ENCODE measurements around the gene GADD45A.
"Not testable (repeated sequence)": the region's sequence is repeated elsewhere in the genome, so short reads cannot be mapped to it uniquely, and the experiment has no call there.

The GADD45A gene

DNA sequence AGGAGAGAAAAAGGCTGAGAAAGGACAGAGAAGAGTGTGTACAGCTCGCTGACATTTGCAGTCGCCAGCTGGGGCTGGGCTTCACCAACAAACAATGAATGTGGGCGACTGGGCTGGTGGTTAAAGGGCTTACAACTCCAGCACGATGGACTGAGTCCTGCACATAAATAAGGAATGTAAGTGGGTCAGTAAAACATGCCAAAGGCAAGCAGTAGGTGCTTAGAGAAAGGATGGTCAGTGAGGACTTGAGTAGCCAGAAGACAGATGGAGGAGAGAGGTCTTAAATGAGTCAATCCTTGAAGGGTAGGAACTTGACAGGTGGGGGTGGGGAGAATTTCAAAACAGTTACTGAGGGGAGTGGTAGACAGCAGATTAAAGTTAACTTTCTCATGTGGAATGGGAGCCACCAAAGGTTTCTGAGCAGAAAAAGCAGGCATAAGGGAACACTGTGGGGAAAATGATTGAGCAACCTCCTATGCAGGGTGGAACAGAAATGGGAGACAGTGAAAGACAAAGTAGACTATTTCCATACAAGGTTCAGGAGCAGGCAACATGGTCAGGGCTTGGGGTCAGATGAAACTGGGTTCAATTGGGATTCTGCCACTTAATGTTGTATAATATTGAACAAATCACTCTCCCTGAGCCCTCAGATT lies 37.4 kb downstream of the GADD45A start:
- no peak for DNase-seq

DNA sequence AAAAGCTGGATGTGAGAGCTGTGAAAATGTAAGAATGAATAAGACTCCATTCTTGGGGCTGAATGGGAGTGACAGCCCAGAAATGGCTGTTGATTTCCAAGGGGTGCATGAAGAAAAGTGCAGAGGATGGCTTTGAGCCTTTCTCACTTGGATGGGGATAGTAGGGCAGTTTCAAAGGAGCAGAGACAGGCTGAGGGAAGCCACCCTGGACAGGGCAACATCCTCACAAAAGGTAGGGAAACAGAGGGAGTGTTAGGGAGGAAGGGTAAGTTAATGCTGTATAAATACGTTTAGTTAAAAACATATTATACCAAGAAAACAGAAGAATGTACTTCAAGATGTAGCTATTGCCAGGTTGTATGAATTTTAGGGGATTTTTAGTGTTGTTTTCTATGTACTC lies 38.1 kb downstream of the GADD45A start:
- no peak for DNase-seq

DNA sequence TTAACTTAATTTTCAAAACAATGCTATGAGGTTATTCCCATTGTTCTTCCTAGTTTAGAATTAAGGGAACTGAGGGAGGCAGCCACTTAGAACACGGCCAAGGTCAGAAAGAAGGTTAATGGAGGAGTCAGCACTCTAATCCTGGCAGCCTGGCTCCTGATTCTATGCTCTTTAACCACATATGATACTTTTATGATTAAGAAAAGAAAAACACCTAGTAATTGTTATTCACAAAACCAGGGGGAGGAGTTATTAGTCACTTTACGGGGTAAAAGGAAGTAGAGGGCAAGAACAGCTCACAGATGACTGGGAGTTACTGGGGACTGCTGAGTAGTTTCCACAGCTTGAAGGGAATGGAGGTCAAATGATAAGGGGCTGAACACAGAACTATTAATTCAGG lies 38.6 kb downstream of the GADD45A start:
- no peak for DNase-seq

DNA sequence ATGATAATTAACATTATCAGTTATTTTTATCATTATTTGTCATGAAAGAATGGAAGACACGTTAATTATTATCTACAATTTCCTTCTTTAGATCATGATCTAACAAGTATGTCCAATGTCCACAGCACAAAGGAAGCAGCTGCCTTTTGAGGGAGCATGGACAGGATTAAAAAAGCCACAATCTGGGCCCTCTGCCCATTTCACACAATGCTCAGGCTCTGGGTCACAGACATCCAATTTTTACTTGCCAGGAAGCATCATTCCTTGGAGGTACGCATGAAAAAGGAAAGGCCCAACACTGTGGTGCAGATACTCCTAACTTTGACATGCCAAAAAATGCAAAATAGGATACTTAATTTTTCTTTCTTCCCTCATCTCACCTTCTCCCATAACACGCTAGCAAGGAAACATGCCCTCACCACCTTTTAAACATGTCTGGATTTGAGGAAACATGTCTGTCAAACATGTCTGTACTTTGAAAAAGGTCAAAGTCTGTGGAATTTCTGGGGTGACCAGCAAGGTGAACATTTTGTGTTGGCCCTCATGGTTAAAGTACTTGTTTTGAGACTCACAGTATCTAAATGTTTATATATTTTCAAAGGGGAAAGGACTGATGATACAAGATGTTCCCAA lies 40.0 kb downstream of the GADD45A start:
- DNase-seq = no peak

DNA sequence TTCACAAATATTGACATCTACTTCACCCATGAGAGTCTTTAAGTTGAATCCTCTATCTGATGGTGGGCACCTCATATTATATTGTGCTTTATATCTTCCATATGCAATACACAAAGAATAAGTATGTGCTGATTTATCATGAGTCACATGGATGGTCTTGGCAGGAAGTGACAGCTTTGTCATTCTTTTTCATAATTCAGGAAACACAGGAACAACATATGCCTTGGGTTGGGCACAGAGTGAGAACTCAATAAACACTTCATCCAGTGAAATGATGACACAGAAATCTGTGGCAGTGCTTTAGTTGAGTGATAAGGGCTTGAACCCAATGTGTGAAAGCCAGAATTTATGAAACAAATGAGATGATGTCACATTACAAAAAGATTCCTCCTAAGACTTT lies 41.2 kb downstream of the GADD45A start:
- no peak for DNase-seq

DNA sequence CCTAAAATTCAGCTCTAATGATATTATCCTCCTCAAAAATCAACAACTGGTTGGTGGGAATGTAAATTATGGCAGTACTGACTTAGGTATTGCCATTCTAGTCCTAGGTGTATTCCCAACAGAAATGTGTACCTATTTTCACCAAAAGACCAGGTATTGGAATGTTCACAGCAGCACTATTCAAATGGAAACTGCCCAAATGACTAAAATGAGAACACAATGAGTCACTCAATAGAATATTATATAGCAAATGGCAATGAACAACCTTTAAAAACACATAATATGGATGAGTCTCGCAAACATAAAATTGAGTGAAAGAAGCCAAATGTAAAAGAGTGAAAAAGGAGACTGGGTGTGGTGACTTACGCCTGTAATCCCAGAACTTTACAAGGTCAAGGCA lies 44.9 kb downstream of the GADD45A start:
- DNase-seq = no peak

DNA sequence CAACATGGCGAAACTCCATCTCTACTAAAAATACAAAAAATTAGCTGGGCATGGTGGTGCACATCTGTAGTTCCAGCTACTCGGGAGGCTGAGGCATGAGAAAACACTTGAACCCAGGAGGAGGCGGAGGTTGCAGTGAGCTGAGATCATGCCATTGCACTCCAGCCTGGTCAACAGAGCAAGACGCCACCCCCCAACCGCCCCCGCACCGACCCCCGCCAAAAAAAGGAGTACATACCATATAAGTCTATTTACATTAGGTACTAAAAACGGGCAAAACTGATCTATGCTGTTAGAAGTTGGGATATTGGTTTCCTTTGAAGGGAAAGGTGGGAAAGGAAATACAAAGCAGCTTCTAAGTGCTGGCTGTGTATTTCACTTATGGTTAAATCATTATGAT lies 45.3 kb downstream of the GADD45A start:
- DNase-seq = not testable (repeated sequence)

DNA sequence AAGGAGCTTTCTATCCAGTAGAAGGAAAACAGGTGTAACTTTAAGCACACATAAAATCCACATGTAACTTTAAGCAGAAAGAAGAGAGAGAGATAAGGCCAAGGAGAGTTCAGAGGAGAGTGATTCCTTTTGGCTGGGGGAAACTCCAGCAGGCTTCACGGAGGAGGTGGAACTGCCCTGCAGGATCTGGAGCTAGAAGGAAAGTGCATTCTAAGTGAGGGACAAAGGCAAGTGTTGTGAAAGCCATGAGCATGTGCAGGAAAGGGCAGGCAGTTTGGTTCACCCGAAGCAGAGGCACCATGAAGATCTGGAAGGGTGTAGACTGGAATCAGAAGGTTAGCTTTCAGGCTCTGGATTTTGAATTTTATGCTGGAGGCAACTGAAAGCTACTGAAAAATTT lies 46.3 kb downstream of the GADD45A start:
- DNase-seq = no peak

DNA sequence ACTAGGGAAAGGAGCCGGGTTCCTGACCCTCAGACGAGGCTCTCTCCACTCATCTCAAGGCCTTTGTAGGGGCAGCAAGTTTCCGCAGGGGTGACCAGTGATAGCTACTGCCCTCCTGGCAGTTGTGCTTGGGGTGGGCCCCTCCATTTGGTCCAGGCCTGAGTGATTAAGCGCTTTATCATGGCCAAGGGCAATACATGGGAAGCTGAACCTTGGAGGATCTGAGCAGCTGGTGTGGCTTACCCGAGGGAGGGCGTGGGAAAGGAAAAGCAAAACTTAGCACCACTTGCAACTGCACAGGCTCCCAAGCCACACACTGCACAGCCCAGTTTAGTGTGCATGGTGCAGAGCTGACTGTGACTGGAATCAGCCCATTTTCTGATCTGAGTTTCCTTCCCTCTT lies 47.8 kb downstream of the GADD45A start:
- DNase-seq = no peak

DNA sequence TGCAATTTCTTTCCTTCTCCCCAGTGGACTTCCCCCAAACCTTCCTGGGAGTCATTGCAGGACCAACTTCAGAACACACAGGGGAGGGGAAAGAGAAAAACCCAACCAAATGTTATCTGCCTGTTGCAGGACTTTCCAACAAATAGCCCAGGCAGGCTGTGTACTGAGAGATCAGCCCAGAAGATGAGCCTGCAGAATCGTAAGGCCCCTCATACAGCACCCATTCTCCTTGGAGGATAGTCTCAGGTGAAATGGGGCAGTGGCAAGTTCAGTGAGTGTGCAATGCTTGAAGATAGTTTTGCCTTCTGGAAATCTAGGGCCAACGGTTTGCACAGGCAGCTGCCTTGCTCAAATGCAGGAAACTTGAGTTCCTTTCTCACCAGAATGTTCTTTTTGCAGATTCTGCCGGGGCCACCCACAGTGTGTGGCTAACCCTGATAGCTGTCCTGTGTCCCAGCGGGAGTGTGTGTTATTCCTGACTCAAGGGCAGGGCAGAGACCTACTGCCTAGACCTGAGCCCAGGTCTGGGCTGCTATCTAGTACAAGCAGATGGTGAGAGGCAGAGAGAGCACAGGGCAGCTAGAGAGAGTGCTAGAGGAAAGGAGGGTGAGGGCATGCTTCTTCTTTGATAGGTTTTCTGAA lies 48.8 kb downstream of the GADD45A start:
- DNase-seq = no peak

DNA sequence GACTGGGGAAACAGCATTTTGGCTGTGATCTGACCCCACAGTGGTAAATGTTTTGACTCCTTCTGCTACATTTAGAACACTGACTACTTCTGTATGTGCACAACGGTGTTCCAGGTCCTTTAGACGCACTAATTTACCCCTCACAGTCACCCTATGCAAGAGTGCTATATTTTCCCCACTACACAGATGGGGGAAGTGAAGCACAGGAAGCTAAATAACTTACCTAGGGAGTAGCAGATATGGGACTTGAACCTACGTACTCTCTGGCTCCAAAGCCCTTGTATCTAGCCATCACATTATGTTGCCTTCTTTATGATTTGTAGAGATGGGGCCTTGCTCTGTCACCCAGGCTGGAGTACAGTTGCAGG lies 49.3 kb downstream of the GADD45A start:
- DNase-seq = no peak

DNA sequence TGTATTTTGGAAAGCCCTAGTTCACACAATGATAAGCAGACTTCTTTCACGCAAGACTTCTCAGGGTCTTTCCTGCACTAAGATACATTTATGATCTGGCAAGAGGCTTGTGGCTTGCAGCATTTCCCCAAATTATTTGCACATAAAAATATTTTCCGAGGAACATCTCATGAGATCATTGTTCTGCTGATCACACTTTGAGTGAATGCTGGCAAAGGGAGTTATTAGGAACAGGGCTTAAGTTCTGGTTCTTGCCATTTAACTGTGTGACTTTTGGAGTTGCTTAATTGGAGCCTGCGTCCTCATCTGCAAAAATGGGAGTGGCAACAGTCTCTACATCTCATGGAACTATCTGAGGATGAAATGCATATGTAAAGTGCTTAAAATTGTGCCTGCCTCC lies 50.2 kb downstream of the GADD45A start:
- no peak for DNase-seq

DNA sequence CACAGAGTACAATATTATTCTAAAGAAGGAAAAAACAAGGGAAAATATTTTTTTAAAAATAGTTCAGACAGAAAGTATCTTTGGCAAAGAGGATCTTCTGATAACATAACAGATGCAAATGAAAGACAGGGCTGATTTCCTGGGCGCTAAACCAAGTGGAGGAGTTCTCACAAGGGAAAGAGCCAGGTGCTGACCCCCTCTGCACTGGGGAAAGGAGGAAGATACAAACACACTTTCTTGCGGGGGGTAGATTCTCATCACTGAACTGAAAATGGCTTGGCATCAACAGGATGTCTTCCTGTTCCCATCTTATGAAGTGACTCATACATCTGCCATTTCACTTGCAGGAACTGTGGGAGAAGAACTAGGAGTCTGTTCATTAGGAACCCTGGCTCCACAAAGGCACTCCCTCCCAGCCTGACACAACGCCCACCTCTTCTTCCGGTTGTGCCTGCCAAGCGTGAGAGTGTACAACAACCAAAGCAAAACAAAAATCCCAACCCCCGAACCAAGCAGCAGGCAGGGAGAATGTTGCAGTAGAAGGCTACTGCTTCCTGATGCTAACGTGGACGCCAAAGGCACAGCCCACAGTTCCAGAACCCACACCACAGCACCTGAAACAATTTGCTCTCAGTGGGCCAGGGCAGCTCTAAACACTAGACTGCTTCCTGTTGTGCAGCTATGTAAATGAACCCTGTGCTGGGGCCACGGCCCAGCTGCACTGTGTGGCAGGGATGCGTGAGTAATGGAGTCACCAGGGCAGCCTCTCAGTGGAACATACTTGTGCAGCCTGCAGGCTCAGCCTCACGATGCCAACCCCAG lies 51.0 kb downstream of the GADD45A start:
- DNase-seq = peak; percentile 28

DNA sequence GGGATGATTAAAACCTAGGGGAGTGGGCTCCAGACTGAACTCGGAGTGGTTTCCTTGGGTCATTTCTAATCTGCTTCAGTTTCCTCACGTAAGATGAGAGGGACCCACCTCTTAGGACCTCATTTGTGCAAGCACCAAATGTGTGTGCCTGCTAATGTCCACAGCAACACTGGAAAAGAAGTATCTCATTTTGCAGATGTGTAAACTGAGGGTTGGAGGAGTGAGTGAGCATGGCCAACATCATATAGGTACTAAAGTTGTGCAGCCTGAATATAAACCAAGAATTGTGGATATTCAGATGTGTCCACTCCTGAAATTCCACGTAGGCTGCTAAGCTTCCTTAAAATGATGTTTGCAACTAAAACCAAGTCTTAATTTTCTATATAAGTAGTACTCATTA lies 51.7 kb downstream of the GADD45A start:
- DNase-seq = no peak

DNA sequence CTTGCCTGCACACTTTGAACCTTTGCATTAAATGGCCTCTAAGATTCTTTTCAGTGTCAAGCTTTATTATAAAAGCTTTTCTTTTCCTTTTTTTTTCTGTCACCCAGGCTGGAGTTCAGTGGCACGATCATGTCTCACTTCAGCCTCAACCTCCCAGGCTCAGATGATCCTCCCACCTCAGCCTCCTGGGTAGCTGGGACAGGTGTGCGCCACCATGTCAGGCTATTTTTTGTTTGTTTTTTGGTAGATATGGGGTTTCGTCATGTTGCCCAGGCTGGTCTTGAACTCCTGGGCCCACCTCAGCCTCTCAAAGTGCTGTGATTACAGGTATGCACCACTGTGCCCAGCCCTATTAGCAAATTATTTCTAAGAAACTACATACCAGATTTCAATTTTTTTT lies 52.9 kb downstream of the GADD45A start:
- DNase-seq = no peak
